C4-2B (cell line): ENCODE results near the gene SIL1.

ENCODE experiments used
- CTCF ChIP-seq: fragments of 450-650 bp; conservative IDR thresholded peaks from 2 replicates; pipeline ENCODE4 v1.5.1; 2017; ENCODE audit warnings: mild to moderate bottlenecking
- ZFX ChIP-seq: fragments of 450-650 bp; IDR thresholded peaks from 2 replicates; pipeline ENCODE4 v1.6.1; 2017

- TF ChIP-seq CTCF (no peak), ZFX (no peak)
Measured at GRCh38 chr5:138999674-139000073, 198.5 kb downstream of the SIL1 start.
